Uterus (tissue), 4 donors: ENCODE results near the gene BICRA. TPM values are rescaled to one million over a fixed set of nuclear protein-coding genes. Genes with fewer than 3 reads are reported as not detected.

Source experiments
- DNase-seq, 2 donors: peaks; one replicate each; pipeline ENCODE4 v3.0.0-alpha.2; 2019 to 2020
- H3K27ac ChIP-seq, 2 donors: fragments of 200-600 bp; sonication (generic); 1 replicate in 1 of 2; 2 replicates in 1 of 2; pipeline ENCODE4 v1.5.1; 2016 to 2018
- H3K27me3 ChIP-seq, 2 donors: fragments of 200-600 bp; sonication (generic); one replicate each; pipeline ENCODE4 v1.5.1; 2018 to 2019; ENCODE audit warnings: control low read depth in 1 of 2
- H3K36me3 ChIP-seq, 2 donors: fragments of 200-600 bp; sonication (generic); one replicate each; pipeline ENCODE4 v1.5.1; 2019; ENCODE audit warnings: control low read depth in 1 of 2
- H3K4me1 ChIP-seq, 2 donors: fragments of 200-600 bp; sonication (generic); one replicate each; pipeline ENCODE4 v1.5.1; 2018 to 2019; ENCODE audit warnings: control low read depth in 1 of 2
- H3K4me3 ChIP-seq, 2 donors: fragments of 200-600 bp; sonication (generic); 1 replicate in 1 of 2; 2 replicates in 1 of 2; pipeline ENCODE4 v1.5.1; 2018 to 2019; ENCODE audit warnings: mild to moderate bottlenecking in 1 of 2
- H3K9me3 ChIP-seq, 2 donors: fragments of 200-600 bp; sonication (generic); one replicate each; pipeline ENCODE4 v1.5.1; 2019; ENCODE audit warnings: control low read depth in 1 of 2
- POLR2A ChIP-seq, 2 donors: fragments of 450-650 bp; IDR thresholded peaks; one replicate each; pipeline ENCODE4 v1.6.1; 2016; ENCODE audit warnings: antibody characterized with exemption in 2 of 2, mild to moderate bottlenecking in 1 of 2, moderate library complexity in 1 of 2
- intact Hi-C: fragments of 100-400 bp; cut with DNase I; formaldehyde crosslinking; loops from one replicate; pipeline ENCODE4 v1.15.1; 2023; ENCODE audit warnings: low total_unique reads
- total RNA-seq, 4 donors: library from RNA; depleted of rRNA in 3 of 4; stranded (reverse); fragments of >200 nt in 3 of 4; gene quantifications; one replicate each; pipeline versions ENCODE4 v1.1.0 to v1.2.4, GENCODE V29; 2014 to 2023
- TF ChIP-seq, protein P1 (sequence below), 4 experiments: fragments of 200-600 bp in 2 of 4; fragments of 450-650 bp in 2 of 4; sonication (generic) in 2 of 4; IDR thresholded peaks; one replicate each; pipeline ENCODE4 v1.5.1; 2016 to 2019; ENCODE audit warnings: antibody characterized with exemption in 4 of 4, mild to moderate bottlenecking in 2 of 4, moderate library complexity in 1 of 4
- donor health status: DM: yes; HTN: yes; CAD: no.

Gene BICRA
- total RNA-seq, 4 donors from 2014 or later = 2.0 to 28.1 (median 20.5) TPM

- Histone ChIP-seq H3K36me3 (no peaks in the 10 kb centered on the region), H3K4me1 (no peaks in the 10 kb centered on the region), H3K4me3 (no peak overlapping the region), H3K9me3 (no peaks in the 10 kb centered on the region), H3K27me3 (no peaks in the 10 kb centered on the region), H3K27ac (no peak overlapping the region)
- intact Hi-C loops = no loop called here
- TF ChIP-seq, protein P1, sequence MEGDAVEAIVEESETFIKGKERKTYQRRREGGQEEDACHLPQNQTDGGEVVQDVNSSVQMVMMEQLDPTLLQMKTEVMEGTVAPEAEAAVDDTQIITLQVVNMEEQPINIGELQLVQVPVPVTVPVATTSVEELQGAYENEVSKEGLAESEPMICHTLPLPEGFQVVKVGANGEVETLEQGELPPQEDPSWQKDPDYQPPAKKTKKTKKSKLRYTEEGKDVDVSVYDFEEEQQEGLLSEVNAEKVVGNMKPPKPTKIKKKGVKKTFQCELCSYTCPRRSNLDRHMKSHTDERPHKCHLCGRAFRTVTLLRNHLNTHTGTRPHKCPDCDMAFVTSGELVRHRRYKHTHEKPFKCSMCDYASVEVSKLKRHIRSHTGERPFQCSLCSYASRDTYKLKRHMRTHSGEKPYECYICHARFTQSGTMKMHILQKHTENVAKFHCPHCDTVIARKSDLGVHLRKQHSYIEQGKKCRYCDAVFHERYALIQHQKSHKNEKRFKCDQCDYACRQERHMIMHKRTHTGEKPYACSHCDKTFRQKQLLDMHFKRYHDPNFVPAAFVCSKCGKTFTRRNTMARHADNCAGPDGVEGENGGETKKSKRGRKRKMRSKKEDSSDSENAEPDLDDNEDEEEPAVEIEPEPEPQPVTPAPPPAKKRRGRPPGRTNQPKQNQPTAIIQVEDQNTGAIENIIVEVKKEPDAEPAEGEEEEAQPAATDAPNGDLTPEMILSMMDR (IDR thresholded peaks at IDR 0.05) = no peak
- no peak for DNase-seq
Observed at GRCh38 chr19:47643281-47643680, 34.3 kb downstream of the BICRA start.

GRCh38 chr19:47644199-47644598 lies 35.3 kb downstream of the BICRA start:
- intact Hi-C loops = no loop called here
- TF ChIP-seq, protein P1 (IDR thresholded peaks at IDR 0.05) = no peak
- no peak for TF ChIP-seq POLR2A (IDR thresholded peaks at IDR 0.05)
- no peaks in the 10 kb centered on the region for H3K9me3 ChIP-seq
- no peak for DNase-seq
- no peaks in the 10 kb centered on the region for H3K27me3 ChIP-seq
- H3K4me3 ChIP-seq = no peak overlapping the region
- no peaks in the 10 kb centered on the region for H3K4me1 ChIP-seq
- peak overlapping the region; percentile 65 to 66 for H3K27ac ChIP-seq
- no peaks in the 10 kb centered on the region for H3K36me3 ChIP-seq

DNA sequence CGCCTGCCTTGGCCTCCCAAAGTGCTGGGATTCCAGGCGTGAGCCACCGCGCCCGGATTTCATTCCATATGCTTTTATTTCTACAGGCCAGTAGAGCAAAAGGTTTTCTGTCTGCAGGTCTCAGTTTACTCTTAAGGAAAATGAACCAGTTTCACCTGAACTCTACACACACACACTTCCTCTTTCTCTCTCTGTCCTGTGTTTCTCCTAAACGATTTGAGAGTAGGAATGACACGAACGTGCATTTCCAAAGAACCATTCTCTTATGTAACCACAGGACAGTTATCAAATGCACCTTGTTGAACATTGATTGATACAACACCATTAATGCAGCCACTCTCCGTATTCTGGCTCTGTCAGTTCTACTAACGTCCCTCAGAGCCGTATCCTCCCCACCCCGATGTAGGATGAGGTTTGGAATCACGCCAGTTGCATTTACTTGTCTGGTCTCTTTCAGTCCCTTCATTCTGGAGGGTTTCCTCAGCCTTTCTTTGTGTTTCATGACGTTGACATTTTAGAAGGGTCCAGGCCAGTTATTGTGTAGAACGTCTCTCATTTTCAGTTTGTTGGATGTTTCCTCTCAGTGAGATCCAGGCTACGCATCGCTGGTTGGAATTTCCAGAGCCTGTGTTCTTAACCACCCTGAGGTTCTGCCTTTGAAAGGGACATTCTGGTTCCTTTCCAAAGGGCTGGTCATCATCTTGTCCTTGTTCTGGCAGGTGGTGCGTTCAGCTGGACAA lies 36.0 kb downstream of the BICRA start:
- H3K27ac ChIP-seq = peak overlapping the region; percentile 65 to 66
- H3K4me1 ChIP-seq = no peaks in the 10 kb centered on the region
- TF ChIP-seq, protein P1 (IDR thresholded peaks at IDR 0.05) = no peak
- TF ChIP-seq POLR2A (IDR thresholded peaks at IDR 0.05) = no peak
- H3K36me3 ChIP-seq = no peaks in the 10 kb centered on the region
- no peak overlapping the region for H3K4me3 ChIP-seq
- no peaks in the 10 kb centered on the region for H3K27me3 ChIP-seq
- H3K9me3 ChIP-seq = no peaks in the 10 kb centered on the region
- intact Hi-C loops = no loop called here
- DNase-seq = no peak

DNA sequence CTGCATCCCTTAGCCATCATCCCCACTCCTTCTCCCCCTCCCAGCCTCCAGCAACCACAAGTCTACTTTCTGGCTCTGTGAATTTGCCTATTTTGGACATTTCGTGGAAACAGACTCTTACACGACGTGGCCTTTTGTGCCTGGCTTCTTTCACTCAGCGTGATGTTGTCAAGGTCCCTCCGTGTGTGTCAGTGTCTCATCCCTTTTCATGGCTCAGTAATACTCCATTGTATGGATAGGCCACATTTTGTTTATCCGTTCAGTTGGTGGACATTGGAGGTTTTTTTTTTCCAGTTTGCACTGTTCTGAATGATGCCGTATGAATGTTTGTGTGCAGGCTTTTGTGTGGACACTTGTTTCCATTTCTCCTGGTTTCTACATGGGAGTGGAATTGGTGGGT lies 38.0 kb downstream of the BICRA start:
- intact Hi-C loops = no loop called here
- H3K36me3 ChIP-seq = no peaks in the 10 kb centered on the region
- no peaks in the 10 kb centered on the region for H3K4me1 ChIP-seq
- no peaks in the 10 kb centered on the region for H3K9me3 ChIP-seq
- no peak for DNase-seq
- no peak overlapping the region for H3K27ac ChIP-seq
- no peaks in the 10 kb centered on the region for H3K27me3 ChIP-seq
- no peak overlapping the region for H3K4me3 ChIP-seq
- TF ChIP-seq POLR2A (IDR thresholded peaks at IDR 0.05) = no peak
- TF ChIP-seq, protein P1 (IDR thresholded peaks at IDR 0.05) = no peak

- TF ChIP-seq, protein P1 (IDR thresholded peaks at IDR 0.05) = no peak
- no peak for TF ChIP-seq POLR2A (IDR thresholded peaks at IDR 0.05)
- intact Hi-C loops = no loop called here
- H3K9me3 ChIP-seq = no peaks in the 10 kb centered on the region
Observed at GRCh38 chr19:47649588-47649987, 40.7 kb downstream of the BICRA start.

More at GRCh38 chr19:47649588-47649987, 40.7 kb downstream of the BICRA start:
- Histone ChIP-seq H3K27ac (no peak overlapping the region), H3K36me3 (no peaks in the 10 kb centered on the region), H3K4me1 (no peaks in the 10 kb centered on the region), H3K27me3 (no peaks in the 10 kb centered on the region), H3K4me3 (no peak overlapping the region)
- DNase-seq = no peak
